Neuronal stem cell (in vitro differentiated cells): Measurements from ENCODE around the gene OVOL1.

Experiments used
- DNase-seq: peaks from one replicate; pipeline ENCODE4 v3.0.0-alpha.2; 2013; ENCODE audit warnings: low spot score
- H2AFZ ChIP-seq: one replicate; pipeline ENCODE4 v1.6.1; 2013; ENCODE audit warnings: mild to moderate bottlenecking, low read length, inconsistent platforms
- H2AK5ac ChIP-seq: 2 replicates; pipeline ENCODE4 v1.6.1; 2013; ENCODE audit warnings: low read depth, mild to moderate bottlenecking, inconsistent platforms, low read length, moderate library complexity, mixed read lengths
- H2BK120ac ChIP-seq: 2 replicates; pipeline ENCODE4 v1.6.1; 2013; ENCODE audit warnings: low read depth, mild to moderate bottlenecking, inconsistent platforms, low read length, moderate library complexity, mixed read lengths
- H2BK12ac ChIP-seq: one replicate; pipeline ENCODE4 v1.6.1; 2013; ENCODE audit warnings: low read length, inconsistent platforms
- H2BK15ac ChIP-seq: 2 replicates; pipeline ENCODE4 v1.6.1; 2013; ENCODE audit warnings: mild to moderate bottlenecking, low read length, inconsistent platforms, mixed read lengths
- H2BK5ac ChIP-seq: one replicate; pipeline ENCODE4 v1.6.1; 2013; ENCODE audit warnings: inconsistent platforms, mild to moderate bottlenecking, low read length, moderate library complexity
- H3K14ac ChIP-seq: one replicate; pipeline ENCODE4 v1.6.1; 2013; ENCODE audit warnings: low read length, inconsistent platforms
- H3K18ac ChIP-seq: 2 replicates; pipeline ENCODE4 v1.6.1; 2013; ENCODE audit warnings: low read length, inconsistent platforms
- H3K23ac ChIP-seq: 2 replicates; pipeline ENCODE4 v1.6.1; 2013; ENCODE audit warnings: low read depth, mild to moderate bottlenecking, mixed read lengths, low read length, inconsistent platforms; ENCODE audit not compliant: poor library complexity
- H3K27ac ChIP-seq: replicated peaks from 3 replicates; pipeline ENCODE4 v1.5.1; 2013; ENCODE audit warnings: low read length, inconsistent platforms
- H3K27me3 ChIP-seq, 3 experiments: 2 replicates each; pipeline ENCODE4 v1.6.1; 2013; ENCODE audit warnings: low read length in 3 of 3, mild to moderate bottlenecking in 2 of 3, inconsistent platforms in 1 of 3, low read depth in 1 of 3, mixed read lengths in 1 of 3, moderate library complexity in 1 of 3; ENCODE audit not compliant: control insufficient read depth in 3 of 3, insufficient read depth in 3 of 3
- H3K36me3 ChIP-seq, 2 donors: replicated peaks in 1 of 2; 2 replicates each; pipeline ENCODE4 v1.6.1; 2013; ENCODE audit warnings: low read length in 2 of 2; ENCODE audit not compliant: control insufficient read depth in 2 of 2, insufficient read depth in 2 of 2
- H3K4ac ChIP-seq: 2 replicates; pipeline ENCODE4 v1.6.1; 2013; ENCODE audit warnings: inconsistent platforms, mild to moderate bottlenecking, low read length, moderate library complexity
- H3K4me1 ChIP-seq, 2 donors: 1 replicate in 1 of 2; 2 replicates in 1 of 2; pipeline ENCODE4 v1.6.1; 2013; ENCODE audit warnings: low read length in 2 of 2, low read depth in 1 of 2; ENCODE audit not compliant: control insufficient read depth in 2 of 2, insufficient read depth in 1 of 2
- H3K4me2 ChIP-seq: one replicate; pipeline ENCODE4 v1.6.1; 2013; ENCODE audit warnings: mild to moderate bottlenecking, low read length, inconsistent platforms; ENCODE audit not compliant: insufficient read depth, poor library complexity, severe bottlenecking
- H3K4me3 ChIP-seq, 2 donors: 2 replicates each; pipeline ENCODE4 v1.5.1; 2013; ENCODE audit warnings: low read length in 2 of 2, mild to moderate bottlenecking in 2 of 2, inconsistent platforms in 1 of 2, moderate library complexity in 1 of 2
- H3K79me1 ChIP-seq: one replicate; pipeline ENCODE4 v1.6.1; 2013; ENCODE audit warnings: low read depth, mild to moderate bottlenecking, inconsistent platforms, low read length, moderate library complexity
- H3K9ac ChIP-seq: one replicate; pipeline ENCODE4 v1.6.1; 2013; ENCODE audit warnings: mild to moderate bottlenecking, low read depth, low read length, inconsistent platforms; ENCODE audit not compliant: poor library complexity
- H3K9me3 ChIP-seq, 2 donors: replicated peaks in 1 of 2; 2 replicates each; pipeline versions ENCODE3 to v1.6.1; 2013; ENCODE audit warnings: low read length in 2 of 2, mild to moderate bottlenecking in 2 of 2, inconsistent platforms in 1 of 2, low read depth in 1 of 2, mixed read lengths in 1 of 2, moderate library complexity in 1 of 2; ENCODE audit not compliant: control insufficient read depth in 2 of 2, insufficient read depth in 1 of 2
- H4K8ac ChIP-seq: one replicate; pipeline ENCODE4 v1.6.1; 2013; ENCODE audit warnings: low read depth, mild to moderate bottlenecking, inconsistent platforms, low read length, moderate library complexity
- H4K91ac ChIP-seq: one replicate; pipeline ENCODE4 v1.6.1; 2013; ENCODE audit warnings: low read length, low read depth, mild to moderate bottlenecking, inconsistent platforms; ENCODE audit not compliant: poor library complexity
- WGBS, 2 donors: extraction: QIAGEN DNeasy Blood & Tissue Kit; methylation state at CpG; one replicate each; pipeline ENCODE4 v1.1.7; 2013; ENCODE audit warnings: missing lambda C conversion rate in 2 of 2, mixed read lengths in 1 of 2; ENCODE audit not compliant: insufficient read length in 2 of 2, insufficient replicate concordance in 1 of 2; ENCODE audit errors: extremely low coverage in 2 of 2; 5-methylcytosine and 5-hydroxymethylcytosine counted together

OVOL1 gene

DNA sequence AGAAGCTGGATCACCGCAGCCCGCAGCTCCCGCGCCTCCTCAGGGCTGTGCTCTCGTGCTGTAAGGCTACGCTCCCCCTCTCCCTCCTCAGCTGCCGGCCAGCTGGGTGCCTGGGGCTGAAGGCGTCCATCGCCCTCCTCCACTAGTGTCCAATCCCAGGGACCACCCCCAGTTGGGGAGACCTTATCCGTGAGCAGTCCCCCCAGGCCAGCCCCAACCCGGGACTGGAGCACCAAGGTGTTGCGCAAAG is 7.3 kb upstream of the OVOL1 start:
- Histone ChIP-seq H2BK15ac (peak overlapping the region; percentile 97), H3K79me1 (peaks cover 17% of the 10 kb centered on the region), H2BK120ac (peak overlapping the region; percentile 61), H3K27me3 (peaks cover 0 to 32% (median 15%) of the 10 kb centered on the region in 3 experiments), H2BK12ac (peak overlapping the region; percentile 90), H3K23ac (peak overlapping the region; percentile 98), H3K27ac (no peak overlapping the region), H3K9ac (peak overlapping the region; percentile 53), H3K14ac (peak overlapping the region; percentile 82), H3K4ac (peak overlapping the region; percentile 76), H4K8ac (no peak overlapping the region), H4K91ac (peak overlapping the region; percentile 72), H2BK5ac (peak overlapping the region; percentile 75), H3K9me3 (no peaks in the 10 kb centered on the region), H2AK5ac (peak overlapping the region; percentile 99), H3K4me1 (peaks cover 4 to 9% of the 10 kb centered on the region in 2 donors), H3K4me2 (peak overlapping the region; percentile 83), H3K4me3 (peak overlapping the region; percentile 31 to 54), H2AFZ (no peak overlapping the region), H3K18ac (peak overlapping the region; percentile 93), H3K36me3 (peaks cover 6 to 18% of the 10 kb centered on the region in 2 donors)
- no peak for DNase-seq
- no CpG with 5 or more reads among the region's 12 CpGs for WGBS, 2 donors

GRCh38 chr11:65779919-65780769 is 6.7 kb upstream of the OVOL1 start:
- no peak overlapping the region for H3K27ac ChIP-seq
- peak overlapping the region; percentile 75 for H2BK5ac ChIP-seq
- H2BK12ac ChIP-seq: no peak overlapping the region
- H3K36me3 ChIP-seq: peaks cover 6 to 18% of the 10 kb centered on the region in 2 donors
- H4K91ac ChIP-seq: peak overlapping the region; percentile 72
- H4K8ac ChIP-seq: peak overlapping the region; percentile 43
- peak overlapping the region; percentile 92 for H2AFZ ChIP-seq
- H2BK15ac ChIP-seq: peak overlapping the region; percentile 97
- peak overlapping the region; percentile 54 to 83 for H3K4me3 ChIP-seq
- peaks cover 0 to 37% (median 19%) of the 10 kb centered on the region in 3 experiments for H3K27me3 ChIP-seq
- peak overlapping the region; percentile 97 for H3K14ac ChIP-seq
- peak overlapping the region; percentile 83 for H3K4me2 ChIP-seq
- H2BK120ac ChIP-seq: peak overlapping the region; percentile 87
- peak overlapping the region; percentile 95 for H3K9ac ChIP-seq
- peaks cover 4 to 9% of the 10 kb centered on the region in 2 donors for H3K4me1 ChIP-seq
- H3K23ac ChIP-seq: peak overlapping the region; percentile 98
- peak overlapping the region; percentile 99 for H2AK5ac ChIP-seq
- H3K18ac ChIP-seq: peak overlapping the region; percentile 96
- DNase-seq: peak; percentile 62
- peak overlapping the region; percentile 76 for H3K4ac ChIP-seq
- no peaks in the 10 kb centered on the region for H3K9me3 ChIP-seq
- H3K79me1 ChIP-seq: peaks cover 17% of the 10 kb centered on the region
- no CpG with 5 or more reads among the region's 76 CpGs for WGBS, 2 donors

DNA sequence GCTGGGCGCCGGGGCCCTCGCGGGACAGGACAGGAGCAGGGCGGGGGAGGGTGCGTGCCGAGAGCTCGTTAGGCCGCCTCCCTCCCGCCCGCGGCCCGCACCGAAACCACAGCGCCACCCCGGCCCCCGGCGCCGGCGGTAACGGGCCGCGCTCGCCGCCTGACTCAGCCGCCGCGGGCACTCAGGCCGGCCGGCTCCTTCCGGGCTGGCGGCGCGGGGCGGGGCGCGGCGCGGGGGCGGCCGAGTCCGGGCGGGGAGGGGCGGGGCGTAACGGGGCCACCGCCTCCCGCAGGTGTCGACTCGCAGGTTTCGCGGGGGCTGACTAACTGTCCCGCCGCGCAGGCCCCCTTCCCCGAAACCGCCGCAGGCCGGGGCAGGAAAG is 6.1 kb upstream of the OVOL1 start, which contains the start of gene AP5B1:
AP5B1 (minus strand) TSS at position 207 of the 382 bp plus-strand sequence. CDS start 385 bp downstream, outside the sequence.
- peak within 1 kb of the TSS; percentile 54 to 83 for H3K4me3 ChIP-seq
- H3K4me1 ChIP-seq: peaks cover 4 to 9% of the 10 kb centered on the region in 2 donors
- H3K23ac ChIP-seq: peak within 1 kb of the TSS; percentile 98
- H3K36me3 ChIP-seq: peaks cover 6 to 18% of the 10 kb centered on the region in 2 donors
- H2AFZ ChIP-seq: peak within 1 kb of the TSS; percentile 92
- H3K9me3 ChIP-seq: no peaks in the 10 kb centered on the region
- peak within 1 kb of the TSS; percentile 72 for H4K91ac ChIP-seq
- WGBS, 2 donors: no CpG with 5 or more reads among the region's 59 CpGs
- H2AK5ac ChIP-seq: peak within 1 kb of the TSS; percentile 99
- H3K27ac ChIP-seq: no peak within 1 kb of the TSS
- peak within 1 kb of the TSS; percentile 66 for H3K4ac ChIP-seq
- H2BK5ac ChIP-seq: peak within 1 kb of the TSS; percentile 75
- peak within 1 kb of the TSS; percentile 95 for H3K9ac ChIP-seq
- H3K18ac ChIP-seq: peak within 1 kb of the TSS; percentile 96
- H3K4me2 ChIP-seq: peak within 1 kb of the TSS; percentile 83
- peaks cover 3 to 44% (median 26%) of the 10 kb centered on the region in 3 experiments for H3K27me3 ChIP-seq
- peak within 1 kb of the TSS; percentile 94 for H2BK12ac ChIP-seq
- H3K79me1 ChIP-seq: peaks cover 17% of the 10 kb centered on the region
- peak; percentile 57 for DNase-seq
- peak within 1 kb of the TSS; percentile 91 for H2BK15ac ChIP-seq
- peak within 1 kb of the TSS; percentile 43 for H4K8ac ChIP-seq
- peak within 1 kb of the TSS; percentile 87 for H2BK120ac ChIP-seq
- peak within 1 kb of the TSS; percentile 97 for H3K14ac ChIP-seq
